SJSA1 (cell line): ENCODE measurements around the gene GRWD1. TPM values are rescaled to one million over a fixed set of nuclear protein-coding genes. Genes with fewer than 3 reads are reported as not detected.
A peak's percentile ranks its signal among the peaks of the same experiment; 100 is the strongest.

Experiments
- DNase-seq, 2 experiments: peaks; one replicate each; pipeline ENCODE4 v3.0.0-alpha.2; 2015 to 2020; ENCODE audit warnings: low spot score in 2 of 2, low read depth in 1 of 2
- H3K27ac ChIP-seq: fragments of 250-450 bp; sonication (Bioruptor Pico); 2 replicates; pipeline ENCODE4 v1.5.1; 2020; ENCODE audit warnings: mild to moderate bottlenecking, moderate library complexity
- H3K27me3 ChIP-seq: fragments of 250-450 bp; sonication (Bioruptor Pico); replicated peaks from 2 replicates; pipeline ENCODE4 v1.5.1; 2020; ENCODE audit warnings: mild to moderate bottlenecking, moderate library complexity
- H3K36me3 ChIP-seq: fragments of 250-450 bp; sonication (Bioruptor Pico); 2 replicates; pipeline ENCODE4 v1.5.1; 2020; ENCODE audit warnings: mild to moderate bottlenecking
- H3K4me1 ChIP-seq: fragments of 250-450 bp; sonication (Bioruptor Pico); replicated peaks from 2 replicates; pipeline ENCODE4 v1.6.1; 2021; ENCODE audit warnings: mild to moderate bottlenecking
- H3K4me3 ChIP-seq: fragments of 250-450 bp; sonication (Bioruptor Pico); 2 replicates; pipeline ENCODE4 v1.5.1; 2020; ENCODE audit warnings: mild to moderate bottlenecking
- H3K9me3 ChIP-seq: fragments of 250-450 bp; sonication (Bioruptor Pico); replicated peaks from 2 replicates; pipeline ENCODE4 v1.5.1; 2020; ENCODE audit warnings: mild to moderate bottlenecking
- total RNA-seq: library from RNA; depleted of rRNA; stranded (reverse); fragments of >200 nt; shearing (Covaris generic); gene quantifications from 2 replicates; pipeline ENCODE4 v1.2.3, GENCODE V29; 2014

GRWD1 gene
- total RNA-seq, 1 experiment from 2014 or later = 50.5 TPM

DNA sequence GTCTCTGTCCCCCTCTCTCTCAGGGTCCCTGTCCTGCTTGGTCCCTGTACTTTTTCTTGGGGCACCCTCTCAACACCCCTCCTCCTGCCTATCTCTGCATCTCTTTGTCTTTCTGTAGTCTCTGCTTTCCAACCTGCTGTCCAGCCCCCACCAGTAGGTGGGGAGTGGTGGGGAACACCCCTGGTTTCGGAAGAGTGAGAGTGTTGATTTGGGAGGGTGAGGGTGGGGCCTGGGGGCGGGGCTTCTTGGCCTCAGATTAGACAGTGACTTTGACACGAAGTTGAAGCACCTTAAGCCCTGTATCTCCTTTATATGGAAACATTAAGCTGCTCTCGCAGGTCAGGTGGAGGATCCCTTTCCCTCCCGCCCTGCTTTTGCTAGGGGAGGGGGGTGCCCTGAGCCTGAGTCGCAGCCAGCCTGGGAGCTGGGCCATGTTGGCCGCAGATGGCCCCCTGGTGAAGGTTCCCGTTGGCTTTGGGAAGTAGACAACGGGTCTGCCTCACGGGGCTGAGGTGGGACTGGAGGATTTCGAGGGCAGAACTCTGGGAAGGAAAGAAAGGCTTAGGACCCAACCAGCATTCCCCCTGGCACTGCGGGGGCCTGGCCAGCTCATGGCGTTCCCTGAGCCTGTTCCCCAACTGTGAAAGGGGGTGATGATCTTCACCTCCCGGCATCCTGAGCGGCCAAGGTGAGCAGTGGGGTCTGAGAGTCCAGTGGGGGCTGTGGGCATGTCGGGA is 9.6 kb downstream of the GRWD1 start, which contains the start of gene KCNJ14:
KCNJ14 (plus strand) TSS at position 404 of the 737 bp plus-strand sequence. CDS start 6,151 bp downstream, outside the sequence.
- no peaks in the 10 kb centered on the region for H3K4me1 ChIP-seq
- H3K27ac ChIP-seq = no peak within 1 kb of the TSS
- H3K36me3 ChIP-seq = peaks cover 52% of the 10 kb centered on the region
- no peaks in the 10 kb centered on the region for H3K27me3 ChIP-seq
- no peaks in the 10 kb centered on the region for H3K9me3 ChIP-seq
- DNase-seq = no peak
- H3K4me3 ChIP-seq = no peak within 1 kb of the TSS

DNA sequence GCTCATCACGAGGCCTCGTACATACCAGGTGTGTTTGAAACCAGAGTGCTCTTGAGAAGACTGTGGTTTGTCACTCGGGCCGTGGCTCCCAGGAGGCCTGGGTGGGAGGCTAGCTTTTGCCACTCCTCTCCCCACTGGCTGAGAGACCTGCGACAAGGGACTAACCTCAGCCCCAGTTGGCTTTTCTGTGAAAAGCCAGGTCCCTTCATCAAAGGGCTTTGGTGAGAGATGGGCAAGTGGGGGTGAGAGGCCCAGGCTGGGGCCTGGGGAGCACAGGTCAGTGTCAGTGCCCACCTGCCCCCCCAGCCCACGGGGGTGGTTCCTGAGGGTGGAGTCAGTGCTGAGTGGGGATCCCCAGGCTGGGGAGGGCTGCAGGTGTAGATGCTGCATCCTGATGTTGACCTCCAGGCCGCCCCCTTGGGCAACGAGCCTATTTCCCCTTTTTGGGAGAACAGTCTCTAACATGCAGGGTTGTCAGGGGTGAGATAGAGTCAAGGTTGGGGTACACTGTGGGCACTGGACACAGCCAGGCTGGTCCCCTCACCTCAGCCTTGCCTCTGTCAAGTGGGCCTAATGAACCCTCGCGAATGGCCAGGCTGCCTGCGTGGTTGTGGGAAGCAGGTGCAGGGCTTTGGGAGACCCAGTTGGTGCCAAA is 10.3 kb downstream of the GRWD1 start:
- H3K36me3 ChIP-seq = peaks cover 45% of the 10 kb centered on the region
- no peaks in the 10 kb centered on the region for H3K4me1 ChIP-seq
- H3K27ac ChIP-seq = no peak overlapping the region
- H3K4me3 ChIP-seq = no peak overlapping the region
- no peaks in the 10 kb centered on the region for H3K9me3 ChIP-seq
- DNase-seq = no peak
- H3K27me3 ChIP-seq = no peaks in the 10 kb centered on the region

DNA sequence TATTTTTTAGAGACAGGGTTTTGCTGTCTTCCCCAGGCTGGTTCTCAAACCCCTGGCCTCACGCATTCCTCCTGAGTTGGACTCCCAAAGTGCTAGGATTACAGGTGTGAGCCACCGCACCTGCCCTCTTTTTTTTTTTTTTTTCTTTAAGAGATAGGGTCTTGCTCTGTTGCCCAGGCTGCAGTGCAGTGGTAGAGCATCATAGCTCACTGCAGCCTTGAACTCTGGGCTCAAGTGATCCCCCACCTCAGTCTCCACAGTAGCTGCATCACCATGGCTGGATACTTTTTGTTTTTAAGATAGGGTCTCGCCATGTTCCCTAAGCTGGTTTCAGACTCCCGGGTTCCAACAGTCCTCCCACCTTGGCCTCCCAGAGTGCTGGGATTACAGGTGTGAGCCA is 11.1 kb downstream of the GRWD1 start:
- H3K4me3 ChIP-seq = no peak overlapping the region
- no peaks in the 10 kb centered on the region for H3K9me3 ChIP-seq
- no peaks in the 10 kb centered on the region for H3K4me1 ChIP-seq
- peaks cover 40% of the 10 kb centered on the region for H3K36me3 ChIP-seq
- no peak for DNase-seq
- H3K27ac ChIP-seq = no peak overlapping the region
- H3K27me3 ChIP-seq = no peaks in the 10 kb centered on the region

DNA sequence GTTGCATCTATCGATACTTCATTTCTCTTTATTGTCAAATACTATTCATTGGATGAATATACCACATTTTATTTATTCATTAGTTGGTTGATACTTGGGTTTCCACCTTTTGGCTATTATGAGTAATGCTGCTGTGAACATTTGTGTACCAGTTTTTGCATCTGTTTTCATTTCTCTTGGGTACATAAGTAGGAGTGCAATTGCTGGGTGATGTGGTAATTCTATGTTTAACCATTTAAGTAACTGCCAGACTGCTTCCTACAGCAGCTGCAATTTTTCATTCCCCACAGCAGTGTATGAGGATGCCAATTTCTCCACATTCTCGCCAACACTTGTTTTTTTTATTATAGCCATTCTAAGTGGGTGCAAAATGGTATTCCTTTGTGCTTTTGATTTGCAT is 12.2 kb downstream of the GRWD1 start:
- H3K9me3 ChIP-seq = no peaks in the 10 kb centered on the region
- H3K4me1 ChIP-seq = no peaks in the 10 kb centered on the region
- DNase-seq = no peak
- no peaks in the 10 kb centered on the region for H3K27me3 ChIP-seq
- H3K27ac ChIP-seq = no peak overlapping the region
- peaks cover 38% of the 10 kb centered on the region for H3K36me3 ChIP-seq
- no peak overlapping the region for H3K4me3 ChIP-seq

DNA sequence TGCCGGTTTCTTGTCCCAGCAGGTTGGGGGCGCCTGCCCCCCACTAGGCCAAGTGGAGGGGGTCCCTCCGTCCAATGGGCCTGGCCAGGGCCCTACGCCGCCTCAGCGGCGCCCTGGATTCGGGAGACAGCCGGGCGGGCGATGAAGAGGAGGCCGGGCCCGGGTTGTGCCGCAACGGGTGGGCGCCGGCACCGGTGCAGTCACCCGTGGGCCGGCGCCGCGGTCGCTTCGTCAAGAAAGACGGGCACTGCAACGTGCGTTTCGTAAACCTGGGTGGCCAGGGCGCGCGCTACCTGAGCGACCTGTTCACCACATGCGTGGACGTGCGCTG is 15.8 kb downstream of the GRWD1 start:
- Histone ChIP-seq H3K4me3 (no peak overlapping the region), H3K36me3 (peaks cover 16% of the 10 kb centered on the region), H3K27me3 (no peaks in the 10 kb centered on the region), H3K27ac (no peak overlapping the region), H3K9me3 (no peaks in the 10 kb centered on the region), H3K4me1 (no peaks in the 10 kb centered on the region)
- no peak for DNase-seq

DNA sequence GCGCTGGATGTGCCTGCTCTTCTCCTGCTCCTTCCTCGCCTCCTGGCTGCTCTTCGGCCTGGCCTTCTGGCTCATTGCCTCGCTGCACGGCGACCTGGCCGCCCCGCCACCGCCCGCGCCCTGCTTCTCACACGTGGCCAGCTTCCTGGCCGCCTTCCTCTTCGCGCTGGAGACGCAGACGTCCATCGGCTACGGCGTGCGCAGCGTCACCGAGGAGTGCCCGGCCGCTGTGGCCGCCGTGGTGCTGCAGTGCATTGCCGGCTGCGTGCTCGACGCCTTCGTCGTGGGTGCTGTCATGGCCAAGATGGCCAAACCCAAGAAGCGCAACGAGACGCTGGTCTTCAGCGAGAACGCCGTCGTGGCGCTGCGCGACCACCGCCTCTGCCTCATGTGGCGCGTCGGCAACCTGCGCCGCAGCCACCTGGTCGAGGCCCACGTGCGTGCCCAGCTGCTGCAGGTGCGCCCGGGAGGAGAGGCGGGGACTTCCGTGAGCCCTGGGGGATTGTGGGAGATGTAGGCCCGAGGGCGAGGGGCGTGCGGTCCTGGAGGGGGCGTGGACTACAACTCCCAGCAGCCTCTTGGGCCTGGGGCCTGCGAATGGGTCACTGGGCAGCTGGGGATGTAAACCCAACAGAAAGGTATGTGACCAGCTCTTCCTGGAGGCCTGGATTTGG is 16.3 kb downstream of the GRWD1 start:
- DNase-seq = no peak
- no peak overlapping the region for H3K27ac ChIP-seq
- H3K36me3 ChIP-seq = peaks cover 14% of the 10 kb centered on the region
- no peaks in the 10 kb centered on the region for H3K4me1 ChIP-seq
- no peak overlapping the region for H3K4me3 ChIP-seq
- H3K27me3 ChIP-seq = no peaks in the 10 kb centered on the region
- no peaks in the 10 kb centered on the region for H3K9me3 ChIP-seq

DNA sequence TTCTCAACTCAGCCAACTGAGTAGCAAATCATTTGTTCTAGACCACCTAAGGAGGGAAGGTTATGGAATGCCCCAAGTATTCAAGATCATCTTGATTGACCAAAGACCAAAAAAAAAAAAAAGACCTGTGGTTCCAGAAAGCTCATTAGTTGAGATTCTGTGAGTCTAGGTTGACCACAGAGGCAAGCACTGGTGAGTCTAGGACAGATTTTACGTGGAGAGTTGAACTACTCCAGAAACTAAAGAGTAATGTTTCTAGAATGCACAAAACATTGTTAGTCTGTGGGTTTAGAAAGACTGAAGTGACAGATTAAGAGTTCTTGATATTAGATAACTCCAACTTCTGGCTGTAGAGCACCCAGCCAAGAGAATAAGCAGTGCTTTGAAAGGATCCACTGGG is 19.4 kb downstream of the GRWD1 start:
- Histone ChIP-seq H3K27ac (no peak overlapping the region), H3K9me3 (no peaks in the 10 kb centered on the region), H3K36me3 (peaks cover 18% of the 10 kb centered on the region), H3K4me1 (peaks cover 4% of the 10 kb centered on the region; the same call in 1 of the 2 replicates), H3K4me3 (no peak overlapping the region), H3K27me3 (no peaks in the 10 kb centered on the region)
- no peak for DNase-seq

DNA sequence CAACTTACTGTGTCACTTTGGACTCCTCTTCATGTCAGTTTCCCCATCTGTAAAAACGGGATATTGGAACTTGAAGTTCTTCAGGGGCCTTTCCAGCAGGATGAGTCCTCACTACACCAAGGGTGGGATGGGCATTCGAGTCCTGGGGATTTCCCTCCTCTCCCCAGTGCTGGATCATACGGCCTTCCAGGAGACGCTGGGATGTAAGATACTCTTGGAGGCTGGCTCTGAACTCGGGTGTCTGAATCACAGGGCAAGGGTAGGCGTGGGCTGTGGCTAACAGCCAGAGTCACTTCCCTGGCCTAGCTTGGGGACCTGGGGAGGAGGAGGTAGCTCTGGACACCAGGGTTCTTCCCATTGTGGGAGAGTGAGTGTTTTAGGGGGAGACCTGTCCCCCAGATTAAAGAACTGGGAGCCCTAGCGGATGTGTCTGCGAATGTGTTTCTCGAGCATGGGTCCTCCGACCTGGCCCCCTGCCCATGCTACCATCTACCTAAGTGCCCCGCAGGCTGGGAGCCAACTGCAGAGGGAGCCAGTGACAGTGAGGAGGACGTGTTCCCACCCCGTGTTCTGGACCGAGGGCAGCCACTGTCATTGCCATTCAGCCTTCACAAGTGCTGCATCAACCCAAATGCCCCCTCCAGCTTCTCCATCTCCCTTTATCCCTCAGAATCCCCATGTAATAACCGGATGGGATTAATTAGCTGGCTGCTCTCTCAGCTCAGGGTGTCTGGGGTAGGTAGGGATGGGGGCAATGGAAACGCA is 21.0 kb downstream of the GRWD1 start:
- no peak for DNase-seq
- H3K36me3 ChIP-seq = peaks cover 32% of the 10 kb centered on the region
- no peak overlapping the region for H3K4me3 ChIP-seq
- no peaks in the 10 kb centered on the region for H3K9me3 ChIP-seq
- no peak overlapping the region for H3K27ac ChIP-seq
- H3K27me3 ChIP-seq = no peaks in the 10 kb centered on the region
- peaks cover 8% of the 10 kb centered on the region; the same call in 1 of the 2 replicates for H3K4me1 ChIP-seq

DNA sequence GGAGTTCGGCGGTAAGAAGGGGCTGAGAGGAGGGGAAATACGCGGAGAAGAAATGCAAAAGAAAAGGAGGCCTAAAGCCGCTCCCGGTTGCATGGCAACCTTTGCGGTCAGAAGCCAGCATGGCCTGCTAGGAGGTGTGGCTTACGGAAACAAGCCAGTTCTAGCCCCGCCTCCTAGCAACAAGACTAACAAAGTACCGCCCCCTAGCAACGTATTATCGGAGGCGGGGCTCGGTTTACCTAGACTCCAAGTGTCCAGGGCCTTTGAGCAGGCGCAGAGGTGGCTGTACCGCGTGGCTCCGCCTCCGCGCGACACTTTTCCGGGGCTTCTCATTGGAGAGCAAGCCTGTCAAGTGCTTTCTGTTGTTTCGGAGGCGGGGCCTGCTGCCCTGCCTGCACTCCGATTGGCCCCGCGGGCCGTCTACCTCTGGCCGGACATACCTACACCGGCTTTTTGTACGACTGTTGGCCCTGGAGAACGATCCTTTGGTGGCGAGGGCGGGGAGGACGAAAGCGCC is 23.0 kb downstream of the GRWD1 start:
- no peaks in the 10 kb centered on the region for H3K9me3 ChIP-seq
- peaks cover 42% of the 10 kb centered on the region for H3K36me3 ChIP-seq
- H3K27me3 ChIP-seq = no peaks in the 10 kb centered on the region
- peaks cover 8% of the 10 kb centered on the region; the same call in 1 of the 2 replicates for H3K4me1 ChIP-seq
- H3K27ac ChIP-seq = peak overlapping the region; percentile 98
- peak overlapping the region; percentile 91 for H3K4me3 ChIP-seq
- DNase-seq = peak; percentile 100

DNA sequence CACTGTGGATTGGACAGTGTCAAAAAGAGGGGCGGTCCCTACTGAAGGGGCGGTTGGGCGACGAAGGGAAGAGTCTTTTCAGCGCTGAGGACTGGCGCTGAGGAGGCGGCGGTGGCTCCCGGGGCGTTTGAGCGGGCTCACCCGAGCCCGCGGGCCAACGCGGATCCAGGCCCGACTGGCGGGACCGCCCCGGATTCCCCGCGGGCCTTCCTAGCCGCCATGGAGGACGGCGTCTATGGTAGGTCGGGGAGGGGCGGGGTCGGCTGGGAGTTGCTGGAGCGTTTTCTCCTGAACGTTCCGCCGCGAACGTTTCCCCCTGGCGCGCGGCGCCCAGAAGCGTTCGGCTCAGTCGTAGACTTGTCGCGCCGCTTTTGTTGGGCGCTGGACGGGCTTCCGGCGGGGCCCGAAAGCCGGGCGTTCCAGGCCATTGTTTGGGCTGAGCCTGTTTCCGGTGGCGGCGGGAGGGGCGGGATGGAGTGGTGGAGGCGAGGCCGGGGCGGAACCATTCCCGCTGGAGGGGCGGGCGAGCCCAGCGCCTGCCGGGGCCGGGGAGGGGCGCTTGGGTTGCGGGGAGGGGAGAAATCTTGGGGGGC is 23.6 kb downstream of the GRWD1 start, which contains the start of gene CYTH2:
CYTH2 (plus strand) TSS at position 81 of the 593 bp plus-strand sequence; CDS start at position 220, 139 bp downstream.
- Histone ChIP-seq H3K4me1 (peaks cover 8% of the 10 kb centered on the region; the same call in 1 of the 2 replicates), H3K36me3 (peaks cover 48% of the 10 kb centered on the region), H3K27me3 (no peaks in the 10 kb centered on the region), H3K9me3 (no peaks in the 10 kb centered on the region), H3K4me3 (peak within 1 kb of the TSS; percentile 91), H3K27ac (peak within 1 kb of the TSS; percentile 98)
- DNase-seq = peak in 1 of 2 experiments; percentile 92

DNA sequence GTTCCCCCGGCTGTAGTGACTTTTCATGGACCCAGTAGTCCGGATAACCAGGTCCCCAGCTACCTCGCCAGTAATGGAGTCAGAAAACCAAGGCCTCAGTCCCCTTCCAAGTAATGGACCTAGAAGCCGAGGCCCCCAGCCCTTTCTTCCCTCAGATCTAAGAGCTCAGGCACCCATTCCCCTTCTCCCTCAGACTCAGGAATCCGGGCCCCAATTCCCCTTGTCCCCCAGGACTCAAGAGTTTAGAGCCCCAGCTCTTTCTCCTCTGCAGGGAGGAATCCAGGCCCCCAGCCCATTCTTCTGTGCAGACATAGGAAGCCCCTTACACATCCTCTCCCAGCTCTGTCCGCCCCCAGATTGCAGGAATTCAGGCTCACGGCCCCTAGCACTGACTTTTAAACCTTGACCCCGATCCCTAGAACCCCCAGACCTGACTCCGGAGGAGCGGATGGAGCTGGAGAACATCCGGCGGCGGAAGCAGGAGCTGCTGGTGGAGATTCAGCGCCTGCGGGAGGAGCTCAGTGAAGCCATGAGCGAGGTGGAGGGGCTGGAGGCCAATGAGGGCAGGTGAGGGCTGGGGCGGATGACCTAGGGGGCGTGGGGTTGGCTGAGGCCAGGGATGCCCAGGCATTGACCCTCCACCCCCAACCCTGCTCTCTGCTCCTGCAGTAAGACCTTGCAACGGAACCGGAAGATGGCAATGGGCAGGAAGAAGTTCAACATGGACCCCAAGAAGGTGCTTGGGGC is 24.3 kb downstream of the GRWD1 start:
- Histone ChIP-seq H3K4me1 (peaks cover 8% of the 10 kb centered on the region; the same call in 1 of the 2 replicates), H3K36me3 (peaks cover 55% of the 10 kb centered on the region), H3K4me3 (peak overlapping the region; percentile 91), H3K9me3 (no peaks in the 10 kb centered on the region), H3K27ac (peak overlapping the region; percentile 5; the same call in 1 of the 2 replicates), H3K27me3 (no peaks in the 10 kb centered on the region)
- DNase-seq = no peak

DNA sequence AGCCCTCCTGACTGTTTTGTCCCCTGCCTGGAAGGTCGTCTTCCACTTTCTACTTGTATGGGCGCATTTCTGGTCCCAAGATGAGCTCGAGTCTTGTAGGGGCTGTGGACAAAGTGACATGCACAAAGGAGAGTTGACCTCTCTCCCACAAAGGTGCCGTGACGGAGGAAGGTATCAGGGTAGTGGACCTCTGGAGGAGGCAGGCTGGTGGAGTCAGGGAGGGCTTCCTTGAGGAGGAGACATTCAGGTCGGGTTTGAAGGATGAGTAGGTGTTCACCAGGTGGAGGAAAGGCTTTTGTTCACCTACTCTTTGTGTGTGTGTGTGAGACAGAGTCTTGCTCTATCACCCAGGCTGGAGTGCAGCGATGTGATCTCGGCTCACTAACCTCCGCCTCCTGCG is 25.1 kb downstream of the GRWD1 start:
- Histone ChIP-seq H3K9me3 (no peaks in the 10 kb centered on the region), H3K4me1 (peaks cover 8% of the 10 kb centered on the region; the same call in 1 of the 2 replicates), H3K27ac (no peak overlapping the region), H3K27me3 (no peaks in the 10 kb centered on the region), H3K4me3 (no peak overlapping the region), H3K36me3 (peaks cover 62% of the 10 kb centered on the region)
- no peak for DNase-seq
